Caco-2 (cell line): ENCODE results near the gene CARD11. TPM values are rescaled to one million over a fixed set of nuclear protein-coding genes. Genes with fewer than 3 reads are reported as not detected.

Source experiments
- BruUV-seq: library from RNA; stranded (reverse); fragments of 400-500 nt; replicated peaks from 2 replicates; lab custom pipeline; 2021; lab: Mats Ljungman, UMichigan
- CTCF ChIA-PET: fragments of 300-600 bp; sonication (Branson Sonifier 250); formaldehyde crosslinking; loops from one replicate; lab custom pipeline; 2022; ENCODE audit warnings: antibody characterized with exemption; lab: Charles Lee
- POLR2A ChIA-PET: fragments of 300-600 bp; sonication (Branson Sonifier 250); formaldehyde crosslinking; loops from one replicate; lab custom pipeline; 2022; ENCODE audit warnings: antibody characterized with exemption; lab: Charles Lee
- DNase-seq, 2 experiments: peaks; one replicate each; pipeline versions ENCODE4 v3.0.0 to v3.0.0-alpha.2; 2020 to 2022
- H3K27me3 ChIP-seq: replicated peaks from 2 replicates; pipeline ENCODE4 v1.6.0; 2011; ENCODE audit warnings: low read length; ENCODE audit not compliant: control insufficient read depth, insufficient read depth
- H3K36me3 ChIP-seq: 2 replicates; pipeline ENCODE4 v1.5.1; 2011; ENCODE audit warnings: low read length; ENCODE audit not compliant: control insufficient read depth, insufficient read depth
- H3K4me1 ChIP-seq: fragments of 250-450 bp; sonication (Bioruptor Pico); 2 replicates; pipeline ENCODE4 v1.5.1; 2020; ENCODE audit warnings: mild to moderate bottlenecking
- H3K4me3 ChIP-seq: 2 replicates; pipeline ENCODE4 v1.5.1; 2011; ENCODE audit warnings: low read depth, mild to moderate bottlenecking, control low read depth, low read length
- H3K9me3 ChIP-seq: fragments of 250-450 bp; sonication (Bioruptor Pico); 2 replicates; pipeline ENCODE4 v1.5.1; 2020; ENCODE audit warnings: mild to moderate bottlenecking, moderate library complexity
- H3K27ac Mint-ChIP-seq: one replicate; pipeline ENCODE4 v1.8.0; 2022; ENCODE audit warnings: mixed read lengths; ENCODE audit not compliant: unreplicated experiment
- H3K27me3 Mint-ChIP-seq: one replicate; pipeline ENCODE4 v1.8.0; 2022; ENCODE audit warnings: mixed read lengths; ENCODE audit not compliant: insufficient read depth, unreplicated experiment
- H3K36me3 Mint-ChIP-seq: one replicate; pipeline ENCODE4 v1.8.0; 2022; ENCODE audit warnings: mild to moderate bottlenecking, mixed read lengths; ENCODE audit not compliant: insufficient read depth, unreplicated experiment
- H3K4me1 Mint-ChIP-seq: one replicate; pipeline ENCODE4 v1.8.0; 2022; ENCODE audit warnings: low read depth, mixed read lengths; ENCODE audit not compliant: unreplicated experiment
- H3K4me3 Mint-ChIP-seq: one replicate; pipeline ENCODE4 v1.8.0; 2022; ENCODE audit warnings: mild to moderate bottlenecking, moderate library complexity, mixed read lengths; ENCODE audit not compliant: unreplicated experiment
- H3K9me3 Mint-ChIP-seq: one replicate; pipeline ENCODE4 v1.8.0; 2022; ENCODE audit warnings: mixed read lengths; ENCODE audit not compliant: unreplicated experiment
- intact Hi-C: fragments of 100-400 bp; cut with micrococcal nuclease; formaldehyde crosslinking; loops from one replicate; pipeline ENCODE4 v1.10.0; 2022; ENCODE audit not compliant: unreplicated experiment
- total RNA-seq: library from RNA; stranded (reverse); gene quantifications from 2 replicates; pipeline ENCODE4 v1.2.3, GENCODE V29; 2022
- TF ChIP-seq, protein P1 (sequence below), 2 experiments: fragments of 200-600 bp in 1 of 2; IDR thresholded peaks; 1 replicate in 1 of 2; 2 replicates in 1 of 2; pipeline versions ENCODE4 v1.5.1 to v1.8.0; 2011 to 2022; ENCODE audit warnings: antibody characterized with exemption in 1 of 2, control low read depth in 1 of 2, inconsistent platforms in 1 of 2, low read depth in 1 of 2, low read length in 1 of 2, mild to moderate bottlenecking in 1 of 2, moderate library complexity in 1 of 2; ENCODE audit not compliant: insufficient read depth in 1 of 2, severe bottlenecking in 1 of 2, unreplicated experiment in 1 of 2

Gene CARD11
- total RNA-seq, 1 experiment from 2014 or later: 5.4 TPM

DNA sequence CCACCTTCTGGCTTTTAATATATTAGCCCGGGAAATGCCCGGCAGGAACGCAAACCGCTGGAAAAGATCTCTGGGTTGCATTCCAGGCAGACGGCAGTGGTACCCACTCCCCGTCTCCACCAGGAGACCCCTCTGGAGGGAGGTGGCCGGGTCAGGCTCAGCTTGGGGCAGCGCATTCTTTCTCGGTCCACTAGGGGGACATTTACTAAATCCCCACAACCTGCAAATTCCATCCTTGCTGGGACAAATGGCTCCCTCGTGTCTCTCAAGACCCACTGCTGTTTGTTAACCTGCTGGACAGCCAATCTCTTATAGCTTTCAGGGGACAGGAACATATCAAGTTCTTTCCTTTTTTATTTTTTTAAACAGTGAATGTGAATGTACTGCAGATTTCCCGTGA is 45.8 kb upstream of the CARD11 start:
- no peaks in the 10 kb centered on the region for H3K36me3 ChIP-seq
- no peak overlapping the region for H3K4me3 Mint-ChIP-seq
- ChIA-PET POLR2A (no interaction called here), CTCF (interaction anchor here (0.6 to 0.7 kb wide), 2 partner anchors 60 to 208 kb away, joined by 3 to 7 read pairs; no protein-coding TSS in a partner anchor)
- H3K27me3 Mint-ChIP-seq: peaks cover 4% of the 10 kb centered on the region
- peak; percentile 40 to 49 for DNase-seq
- TF ChIP-seq, protein P1, sequence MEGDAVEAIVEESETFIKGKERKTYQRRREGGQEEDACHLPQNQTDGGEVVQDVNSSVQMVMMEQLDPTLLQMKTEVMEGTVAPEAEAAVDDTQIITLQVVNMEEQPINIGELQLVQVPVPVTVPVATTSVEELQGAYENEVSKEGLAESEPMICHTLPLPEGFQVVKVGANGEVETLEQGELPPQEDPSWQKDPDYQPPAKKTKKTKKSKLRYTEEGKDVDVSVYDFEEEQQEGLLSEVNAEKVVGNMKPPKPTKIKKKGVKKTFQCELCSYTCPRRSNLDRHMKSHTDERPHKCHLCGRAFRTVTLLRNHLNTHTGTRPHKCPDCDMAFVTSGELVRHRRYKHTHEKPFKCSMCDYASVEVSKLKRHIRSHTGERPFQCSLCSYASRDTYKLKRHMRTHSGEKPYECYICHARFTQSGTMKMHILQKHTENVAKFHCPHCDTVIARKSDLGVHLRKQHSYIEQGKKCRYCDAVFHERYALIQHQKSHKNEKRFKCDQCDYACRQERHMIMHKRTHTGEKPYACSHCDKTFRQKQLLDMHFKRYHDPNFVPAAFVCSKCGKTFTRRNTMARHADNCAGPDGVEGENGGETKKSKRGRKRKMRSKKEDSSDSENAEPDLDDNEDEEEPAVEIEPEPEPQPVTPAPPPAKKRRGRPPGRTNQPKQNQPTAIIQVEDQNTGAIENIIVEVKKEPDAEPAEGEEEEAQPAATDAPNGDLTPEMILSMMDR (IDR thresholded peaks at IDR 0.05; ENCODE audit: insufficient read depth in 1 of 2, low read depth in 1 of 2, low read length in 1 of 2, severe bottlenecking in 1 of 2, unreplicated experiment in 1 of 2): peak; percentile 59 to 73
- no peaks in the 10 kb centered on the region for H3K9me3 Mint-ChIP-seq
- no peaks in the 10 kb centered on the region for H3K36me3 Mint-ChIP-seq
- H3K9me3 ChIP-seq: no peaks in the 10 kb centered on the region
- no peaks in the 10 kb centered on the region for H3K4me1 Mint-ChIP-seq
- no peaks in the 10 kb centered on the region for H3K4me1 ChIP-seq
- H3K27me3 ChIP-seq: no peaks in the 10 kb centered on the region; the same call in 1 of the 2 replicates
- no peak overlapping the region for H3K27ac Mint-ChIP-seq
- no TSS peak for BruUV-seq
- no peak overlapping the region for H3K4me3 ChIP-seq
- intact Hi-C loops: loop anchor here (5.0 kb wide), 1 partner anchor 113 kb away; no protein-coding TSS in a partner anchor

DNA sequence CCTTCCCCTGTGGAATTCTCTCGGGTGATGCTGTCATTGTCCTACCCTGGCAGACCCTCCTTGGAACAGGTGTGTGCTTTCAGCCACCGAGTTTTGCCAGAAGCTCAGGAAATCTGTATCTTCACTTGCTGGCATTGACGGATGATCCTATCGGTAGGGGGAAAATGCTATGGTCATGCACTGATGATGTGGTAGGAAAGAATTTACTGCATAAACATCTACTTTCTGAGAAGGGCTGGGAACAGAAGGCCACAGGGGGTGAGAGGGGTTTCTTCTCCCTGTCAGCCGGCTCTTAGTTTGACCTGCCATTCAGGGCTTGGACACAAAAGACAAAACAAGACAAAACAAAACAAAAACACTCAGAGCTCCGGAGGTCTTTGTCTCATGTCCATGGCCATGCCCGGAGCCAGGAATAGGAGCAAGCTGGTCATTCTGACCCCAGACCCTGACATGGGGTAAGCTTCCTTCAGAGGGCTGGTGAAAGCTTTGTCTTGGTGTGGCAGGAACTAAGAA is 43.6 kb upstream of the CARD11 start:
- Mint-ChIP-seq H3K4me3 (no peak overlapping the region), H3K27me3 (peaks cover 4% of the 10 kb centered on the region), H3K27ac (no peak overlapping the region), H3K4me1 (no peaks in the 10 kb centered on the region), H3K36me3 (no peaks in the 10 kb centered on the region), H3K9me3 (no peaks in the 10 kb centered on the region)
- no peak for DNase-seq
- CTCF ChIA-PET: no interaction called here
- Histone ChIP-seq H3K4me1 (0 out of 2 replicates have a peak, but pooled peaks cover 5% of the 10 kb centered on the region), H3K27me3 (no peaks in the 10 kb centered on the region; the same call in 1 of the 2 replicates), H3K9me3 (no peaks in the 10 kb centered on the region), H3K4me3 (no peak overlapping the region), H3K36me3 (no peaks in the 10 kb centered on the region)
- POLR2A ChIA-PET: no interaction called here
- no TSS peak for BruUV-seq
- TF ChIP-seq, protein P1 (IDR thresholded peaks at IDR 0.05; ENCODE audit: insufficient read depth in 1 of 2, low read depth in 1 of 2, low read length in 1 of 2, severe bottlenecking in 1 of 2, unreplicated experiment in 1 of 2): no peak
- intact Hi-C loops: loop anchor here (5.0 kb wide), 1 partner anchor 115 kb away; no protein-coding TSS in a partner anchor

DNA sequence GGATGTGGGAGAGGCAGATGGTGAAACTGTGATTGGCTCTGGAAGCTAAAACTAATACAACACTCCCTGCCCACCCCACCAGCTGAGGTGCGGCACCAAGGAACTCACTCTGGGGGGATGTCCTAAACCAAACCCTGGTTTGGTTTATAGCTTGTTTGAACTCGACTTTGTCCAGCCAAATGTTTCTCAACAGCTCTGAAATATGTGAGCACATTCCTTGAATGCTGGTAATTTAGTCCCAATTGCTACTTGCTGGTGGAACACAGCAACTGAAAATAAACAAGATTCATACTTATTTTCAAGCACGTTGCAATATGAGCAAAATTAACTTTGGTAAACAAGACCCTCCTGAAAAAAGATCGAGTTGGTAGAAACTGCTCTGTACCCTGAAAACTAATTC is 39.7 kb upstream of the CARD11 start:
- BruUV-seq: no TSS peak
- TF ChIP-seq, protein P1 (IDR thresholded peaks at IDR 0.05; ENCODE audit: insufficient read depth in 1 of 2, low read depth in 1 of 2, low read length in 1 of 2, severe bottlenecking in 1 of 2, unreplicated experiment in 1 of 2): no peak
- H3K9me3 ChIP-seq: no peaks in the 10 kb centered on the region
- DNase-seq: no peak
- H3K4me1 Mint-ChIP-seq: no peaks in the 10 kb centered on the region
- H3K4me1 ChIP-seq: 0 out of 2 replicates have a peak, but pooled peaks cover 5% of the 10 kb centered on the region
- peaks cover 4% of the 10 kb centered on the region for H3K27me3 Mint-ChIP-seq
- H3K36me3 Mint-ChIP-seq: no peaks in the 10 kb centered on the region
- H3K4me3 Mint-ChIP-seq: no peak overlapping the region
- no peak overlapping the region for H3K27ac Mint-ChIP-seq
- no peak overlapping the region for H3K4me3 ChIP-seq
- no peaks in the 10 kb centered on the region; the same call in 1 of the 2 replicates for H3K27me3 ChIP-seq
- POLR2A ChIA-PET: no interaction called here
- H3K9me3 Mint-ChIP-seq: no peaks in the 10 kb centered on the region
- intact Hi-C loops: no loop called here
- CTCF ChIA-PET: no interaction called here
- no peaks in the 10 kb centered on the region for H3K36me3 ChIP-seq
